ENCODE results near the gene POLR2M. TPM values are rescaled to one million over a fixed set of nuclear protein-coding genes. Genes with fewer than 3 reads are reported as not detected.

The POLR2M gene
- total RNA-seq, 1 donor from 2014 or later: 1,069 TPM

DNA sequence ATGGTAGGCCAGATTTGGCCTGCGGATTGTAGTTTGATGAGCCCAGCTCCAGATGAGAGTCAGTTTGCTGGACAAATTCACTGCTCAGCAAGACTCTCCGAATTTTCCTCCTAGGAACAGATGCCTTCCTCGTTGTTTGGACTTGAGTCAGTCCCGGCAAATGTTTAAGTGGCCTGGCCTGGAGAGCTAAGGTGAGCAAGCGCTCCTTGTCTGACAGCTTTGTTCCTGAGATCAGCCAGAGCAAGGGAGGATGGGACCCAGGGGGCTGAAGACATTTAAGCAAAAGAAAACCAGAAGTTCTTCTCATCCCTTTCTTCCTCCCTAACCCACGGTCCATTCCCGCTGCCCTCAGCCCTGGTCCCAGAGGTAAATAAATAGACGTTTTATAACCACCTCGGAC lies 40.3 kb downstream of the POLR2M start:
- H2AFZ ChIP-seq (replicated peaks): peak overlapping the region; percentile 76
- no peak for DNase-seq (ENCODE audit: low spot score)
- no peaks in the 10 kb centered on the region for H3K36me3 ChIP-seq
- H4K20me1 ChIP-seq (ENCODE audit: low read depth): no peaks in the 10 kb centered on the region
- Mint-ChIP-seq H3K36me3 (no peaks in the 10 kb centered on the region), H3K27me3 (ENCODE audit: insufficient read depth, low read depth) (peaks cover 4% of the 10 kb centered on the region), H3K27ac (no peak overlapping the region), H3K4me3 (no peak overlapping the region), H3K4me1 (peaks cover 12% of the 10 kb centered on the region), H3K9me3 (peaks cover 2% of the 10 kb centered on the region)
- H3K4me3 ChIP-seq: no peak overlapping the region
- peaks cover 21% of the 10 kb centered on the region for H3K4me1 ChIP-seq
- H3K9ac ChIP-seq: no peak overlapping the region
- H3K4me2 ChIP-seq: no peak overlapping the region
- no peaks in the 10 kb centered on the region for H3K27me3 ChIP-seq
- peaks cover 22% of the 10 kb centered on the region for H3F3A ChIP-seq (ENCODE audit: low read depth)
- TF ChIP-seq EZH2 (IDR thresholded peaks at IDR 0.05) (no peak), EZH2phosphoT487 (IDR thresholded peaks at IDR 0.05) (no peak)
- TF ChIP-seq, protein P1, sequence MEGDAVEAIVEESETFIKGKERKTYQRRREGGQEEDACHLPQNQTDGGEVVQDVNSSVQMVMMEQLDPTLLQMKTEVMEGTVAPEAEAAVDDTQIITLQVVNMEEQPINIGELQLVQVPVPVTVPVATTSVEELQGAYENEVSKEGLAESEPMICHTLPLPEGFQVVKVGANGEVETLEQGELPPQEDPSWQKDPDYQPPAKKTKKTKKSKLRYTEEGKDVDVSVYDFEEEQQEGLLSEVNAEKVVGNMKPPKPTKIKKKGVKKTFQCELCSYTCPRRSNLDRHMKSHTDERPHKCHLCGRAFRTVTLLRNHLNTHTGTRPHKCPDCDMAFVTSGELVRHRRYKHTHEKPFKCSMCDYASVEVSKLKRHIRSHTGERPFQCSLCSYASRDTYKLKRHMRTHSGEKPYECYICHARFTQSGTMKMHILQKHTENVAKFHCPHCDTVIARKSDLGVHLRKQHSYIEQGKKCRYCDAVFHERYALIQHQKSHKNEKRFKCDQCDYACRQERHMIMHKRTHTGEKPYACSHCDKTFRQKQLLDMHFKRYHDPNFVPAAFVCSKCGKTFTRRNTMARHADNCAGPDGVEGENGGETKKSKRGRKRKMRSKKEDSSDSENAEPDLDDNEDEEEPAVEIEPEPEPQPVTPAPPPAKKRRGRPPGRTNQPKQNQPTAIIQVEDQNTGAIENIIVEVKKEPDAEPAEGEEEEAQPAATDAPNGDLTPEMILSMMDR (IDR thresholded peaks at IDR 0.05): no peak
- no peak overlapping the region for H3K27ac ChIP-seq
- no peaks in the 10 kb centered on the region for H3K9me3 ChIP-seq (ENCODE audit: low read depth)
- H3K79me2 ChIP-seq (ENCODE audit: low read depth): no peaks in the 10 kb centered on the region

DNA sequence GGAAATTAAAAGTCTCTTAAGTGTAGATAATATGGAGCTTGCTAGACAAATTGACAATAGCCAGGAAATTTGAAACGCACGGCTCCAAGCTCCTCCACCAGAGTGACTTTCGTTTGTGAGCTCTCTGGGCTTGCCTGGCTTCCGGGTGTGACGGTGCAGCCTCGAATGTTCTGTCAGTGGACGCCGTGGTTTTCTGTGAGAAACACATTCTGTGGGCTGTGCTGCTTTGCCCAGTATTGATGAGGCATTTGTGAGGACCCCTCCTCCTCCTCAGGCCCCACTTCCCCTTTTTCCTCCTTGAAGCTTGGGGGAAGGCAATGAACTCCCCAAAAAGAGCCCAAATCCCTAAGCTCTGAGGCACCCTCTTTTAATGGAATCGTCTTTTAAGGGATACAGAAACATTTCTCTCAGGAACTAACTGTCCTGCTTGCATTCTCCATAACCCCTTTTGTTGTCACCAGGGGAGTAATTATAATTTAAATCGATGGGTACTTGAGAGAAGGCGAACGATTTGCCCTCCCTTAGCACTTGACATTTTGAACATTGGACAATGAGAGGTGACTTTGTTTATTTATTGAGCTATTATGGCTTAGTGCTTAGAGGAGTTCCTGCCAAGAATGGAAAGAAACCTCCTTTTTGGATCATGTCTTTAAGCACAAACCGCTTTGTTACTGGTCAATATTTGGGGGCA lies 40.8 kb downstream of the POLR2M start:
- Mint-ChIP-seq H3K27ac (no peak overlapping the region), H3K27me3 (ENCODE audit: insufficient read depth, low read depth) (peaks cover 4% of the 10 kb centered on the region), H3K4me3 (no peak overlapping the region), H3K36me3 (no peaks in the 10 kb centered on the region), H3K9me3 (peaks cover 2% of the 10 kb centered on the region), H3K4me1 (peaks cover 16% of the 10 kb centered on the region)
- no peak overlapping the region for H3K27ac ChIP-seq
- H3K9me3 ChIP-seq (ENCODE audit: low read depth): no peaks in the 10 kb centered on the region
- H3K27me3 ChIP-seq: no peaks in the 10 kb centered on the region
- no peak overlapping the region for H3K9ac ChIP-seq
- no peak overlapping the region for H3K4me2 ChIP-seq
- H3K4me3 ChIP-seq: no peak overlapping the region
- no peaks in the 10 kb centered on the region for H3K79me2 ChIP-seq (ENCODE audit: low read depth)
- H3K4me1 ChIP-seq: peaks cover 26% of the 10 kb centered on the region
- H2AFZ ChIP-seq (replicated peaks): peak overlapping the region; percentile 76
- no peak for DNase-seq (ENCODE audit: low spot score)
- TF ChIP-seq EZH2 (IDR thresholded peaks at IDR 0.05) (no peak), EZH2phosphoT487 (IDR thresholded peaks at IDR 0.05) (no peak)
- TF ChIP-seq, protein P1 (IDR thresholded peaks at IDR 0.05): no peak
- H3F3A ChIP-seq (ENCODE audit: low read depth): peaks cover 28% of the 10 kb centered on the region
- H3K36me3 ChIP-seq: no peaks in the 10 kb centered on the region
- no peaks in the 10 kb centered on the region for H4K20me1 ChIP-seq (ENCODE audit: low read depth)

DNA sequence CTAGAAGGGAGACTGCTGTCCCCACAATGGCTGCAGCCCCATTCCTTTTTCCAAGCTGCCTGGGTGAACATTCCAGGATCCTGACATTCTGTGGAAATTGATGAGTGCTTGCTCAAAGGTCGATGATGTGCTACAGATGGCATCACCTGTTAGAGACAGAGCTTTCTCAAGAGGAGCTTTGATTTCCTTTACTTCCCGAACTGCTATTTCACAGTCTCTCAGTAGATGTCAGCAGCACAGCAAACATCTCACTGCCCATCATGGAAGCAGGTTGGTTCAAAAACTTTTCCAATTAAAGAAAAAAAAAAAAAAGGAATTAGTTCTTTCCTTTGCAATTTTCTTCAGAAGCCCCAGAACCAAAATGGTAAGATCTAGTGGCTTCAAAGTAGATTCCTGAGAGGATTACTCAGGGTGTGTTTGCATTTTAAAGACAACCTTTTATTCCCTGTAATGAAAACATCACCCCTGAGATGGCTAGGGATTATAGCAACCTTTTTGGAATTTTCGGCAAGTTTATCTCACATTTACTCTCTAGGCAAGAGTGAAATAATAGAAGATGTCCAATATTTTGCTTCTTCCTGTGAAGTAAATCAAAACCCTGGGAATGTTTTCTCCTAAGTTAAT lies 44.8 kb downstream of the POLR2M start:
- H3K4me1 Mint-ChIP-seq: peaks cover 17% of the 10 kb centered on the region

More for the DNA sequence above, 44.8 kb downstream of the POLR2M start:
- no peak overlapping the region for H3K4me3 Mint-ChIP-seq
- no peaks in the 10 kb centered on the region for H3K9me3 ChIP-seq (ENCODE audit: low read depth)
- H3K36me3 Mint-ChIP-seq: no peaks in the 10 kb centered on the region
- H4K20me1 ChIP-seq (ENCODE audit: low read depth): no peaks in the 10 kb centered on the region
- no peak overlapping the region for H3K27ac Mint-ChIP-seq
- no peaks in the 10 kb centered on the region for H3K27me3 Mint-ChIP-seq (ENCODE audit: insufficient read depth, low read depth)
- DNase-seq (ENCODE audit: low spot score): peak; percentile 63
- no peaks in the 10 kb centered on the region for H3K27me3 ChIP-seq
- peaks cover 30% of the 10 kb centered on the region for H3F3A ChIP-seq (ENCODE audit: low read depth)
- peaks cover 37% of the 10 kb centered on the region for H3K4me1 ChIP-seq
- H3K9me3 Mint-ChIP-seq: no peaks in the 10 kb centered on the region
- H3K79me2 ChIP-seq (ENCODE audit: low read depth): no peaks in the 10 kb centered on the region
- no peak overlapping the region for H3K4me3 ChIP-seq
- no peaks in the 10 kb centered on the region for H3K36me3 ChIP-seq
- peak overlapping the region; percentile 75 for H3K27ac ChIP-seq
- TF ChIP-seq EZH2phosphoT487 (IDR thresholded peaks at IDR 0.05): no peak
- TF ChIP-seq, protein P1 (IDR thresholded peaks at IDR 0.05): peak; percentile 70
- H3K9ac ChIP-seq: no peak overlapping the region
- H2AFZ ChIP-seq (replicated peaks): peak overlapping the region; percentile 96
- H3K4me2 ChIP-seq: peak overlapping the region; percentile 62
